Measurements from ENCODE around the gene HIVEP3. TPM values are rescaled to one million over a fixed set of nuclear protein-coding genes. Genes with fewer than 3 reads are reported as not detected.

HIVEP3 gene
- total RNA-seq, 1 donor from 2014 or later: 3.6 TPM

DNA sequence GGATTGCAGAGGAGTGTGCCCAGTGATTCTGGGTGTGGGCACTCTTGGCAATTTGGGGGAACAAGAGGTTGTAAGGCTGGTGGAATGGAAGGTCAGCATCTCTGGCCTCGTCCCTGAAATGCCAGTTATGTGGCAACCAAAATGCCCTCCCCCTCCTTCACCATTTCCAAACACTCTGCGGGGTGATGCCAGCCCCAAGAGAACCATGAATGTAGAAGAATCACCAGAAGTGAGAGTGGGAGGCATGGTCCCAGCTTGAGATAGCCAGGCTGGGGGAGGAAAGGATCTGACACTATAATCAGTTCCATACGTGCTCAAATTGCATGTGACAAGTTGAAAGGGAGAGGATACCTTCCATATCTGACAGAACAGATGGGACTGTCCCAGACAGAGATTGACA is 345.5 kb downstream of the HIVEP3 start:
- Mint-ChIP-seq H3K9me3 (ENCODE audit: low read depth) (no peaks in the 10 kb centered on the region), H3K4me3 (ENCODE audit: unreplicated experiment) (no peak overlapping the region), H3K27me3 (ENCODE audit: low read depth) (no peaks in the 10 kb centered on the region), H3K27ac (ENCODE audit: unreplicated experiment) (no peak overlapping the region), H3K36me3 (ENCODE audit: low read depth) (no peaks in the 10 kb centered on the region), H3K4me1 (ENCODE audit: low read depth) (no peaks in the 10 kb centered on the region)
- no peak for DNase-seq (ENCODE audit: low spot score)
- TF ChIP-seq, protein P1, sequence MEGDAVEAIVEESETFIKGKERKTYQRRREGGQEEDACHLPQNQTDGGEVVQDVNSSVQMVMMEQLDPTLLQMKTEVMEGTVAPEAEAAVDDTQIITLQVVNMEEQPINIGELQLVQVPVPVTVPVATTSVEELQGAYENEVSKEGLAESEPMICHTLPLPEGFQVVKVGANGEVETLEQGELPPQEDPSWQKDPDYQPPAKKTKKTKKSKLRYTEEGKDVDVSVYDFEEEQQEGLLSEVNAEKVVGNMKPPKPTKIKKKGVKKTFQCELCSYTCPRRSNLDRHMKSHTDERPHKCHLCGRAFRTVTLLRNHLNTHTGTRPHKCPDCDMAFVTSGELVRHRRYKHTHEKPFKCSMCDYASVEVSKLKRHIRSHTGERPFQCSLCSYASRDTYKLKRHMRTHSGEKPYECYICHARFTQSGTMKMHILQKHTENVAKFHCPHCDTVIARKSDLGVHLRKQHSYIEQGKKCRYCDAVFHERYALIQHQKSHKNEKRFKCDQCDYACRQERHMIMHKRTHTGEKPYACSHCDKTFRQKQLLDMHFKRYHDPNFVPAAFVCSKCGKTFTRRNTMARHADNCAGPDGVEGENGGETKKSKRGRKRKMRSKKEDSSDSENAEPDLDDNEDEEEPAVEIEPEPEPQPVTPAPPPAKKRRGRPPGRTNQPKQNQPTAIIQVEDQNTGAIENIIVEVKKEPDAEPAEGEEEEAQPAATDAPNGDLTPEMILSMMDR (IDR thresholded peaks at IDR 0.05): no peak

DNA sequence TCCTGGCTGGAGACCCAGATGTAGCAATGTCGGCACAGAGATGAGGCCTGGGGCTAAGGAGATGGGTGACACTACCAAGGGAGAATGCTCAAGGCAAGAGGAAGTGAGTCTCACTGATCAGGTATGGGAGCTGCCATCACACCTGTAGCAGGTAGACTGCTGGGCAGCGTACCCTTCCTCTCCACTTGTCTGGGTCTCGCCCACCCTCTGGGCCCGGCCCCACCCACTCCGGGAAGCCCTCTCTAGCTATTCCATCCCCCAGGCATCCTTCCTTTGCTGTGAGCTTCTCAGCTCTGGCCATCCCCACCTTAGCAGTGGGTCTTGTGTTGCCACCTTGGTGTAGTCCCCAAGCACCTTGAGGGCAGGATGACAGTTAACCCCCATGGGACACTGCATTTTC is 346.5 kb downstream of the HIVEP3 start:
- no peaks in the 10 kb centered on the region for H3K9me3 Mint-ChIP-seq (ENCODE audit: low read depth)
- H3K4me3 Mint-ChIP-seq (ENCODE audit: unreplicated experiment): no peak overlapping the region
- no peaks in the 10 kb centered on the region for H3K27me3 Mint-ChIP-seq (ENCODE audit: low read depth)
- no peaks in the 10 kb centered on the region for H3K36me3 Mint-ChIP-seq (ENCODE audit: low read depth)
- TF ChIP-seq, protein P1 (IDR thresholded peaks at IDR 0.05): no peak
- no peaks in the 10 kb centered on the region for H3K4me1 Mint-ChIP-seq (ENCODE audit: low read depth)
- H3K27ac Mint-ChIP-seq (ENCODE audit: unreplicated experiment): no peak overlapping the region
- DNase-seq (ENCODE audit: low spot score): no peak

DNA sequence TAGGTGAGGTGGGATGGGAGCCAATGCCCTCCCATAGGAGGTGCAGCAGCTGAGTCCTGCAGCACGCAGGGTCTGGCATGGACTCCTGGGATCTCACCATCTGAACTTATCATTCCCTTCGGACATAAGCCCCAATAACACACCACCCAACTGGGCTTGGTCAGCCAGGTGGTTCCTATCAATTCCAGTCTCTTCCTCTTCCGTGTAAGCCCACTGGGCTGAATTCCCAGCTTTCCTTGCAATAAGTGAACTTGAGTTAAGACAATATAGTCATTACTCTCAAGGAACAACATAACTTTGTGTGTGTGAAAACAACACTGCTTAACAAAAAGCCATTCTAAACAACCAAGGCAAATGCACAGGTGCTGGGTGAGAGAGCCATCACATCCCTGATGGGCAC is 347.7 kb downstream of the HIVEP3 start:
- DNase-seq (ENCODE audit: low spot score): no peak
- TF ChIP-seq, protein P1 (IDR thresholded peaks at IDR 0.05): no peak
- H3K36me3 Mint-ChIP-seq (ENCODE audit: low read depth): peaks cover 2% of the 10 kb centered on the region
- no peak overlapping the region for H3K27ac Mint-ChIP-seq (ENCODE audit: unreplicated experiment)
- H3K4me3 Mint-ChIP-seq (ENCODE audit: unreplicated experiment): no peak overlapping the region
- no peaks in the 10 kb centered on the region for H3K4me1 Mint-ChIP-seq (ENCODE audit: low read depth)
- no peaks in the 10 kb centered on the region for H3K27me3 Mint-ChIP-seq (ENCODE audit: low read depth)
- no peaks in the 10 kb centered on the region for H3K9me3 Mint-ChIP-seq (ENCODE audit: low read depth)

DNA sequence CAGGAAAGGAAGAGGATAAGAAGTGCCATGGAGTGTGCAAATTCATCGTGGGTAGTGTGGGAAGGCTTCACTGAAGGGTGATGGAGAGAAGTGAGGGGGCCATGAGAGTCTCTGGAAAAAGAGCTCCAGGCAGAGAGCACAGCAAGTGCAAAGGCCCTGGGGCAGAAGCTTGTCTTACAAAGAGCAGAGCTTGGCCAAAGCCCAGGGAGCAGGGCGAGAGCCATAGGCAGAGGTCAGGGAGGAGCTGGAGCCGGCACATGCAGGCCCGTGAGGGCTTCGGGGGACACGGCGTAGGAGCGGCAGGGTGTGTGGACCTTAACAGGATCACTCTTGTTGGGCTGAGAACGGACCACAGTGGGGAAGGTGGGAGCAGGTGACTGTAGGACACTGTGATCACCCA is 350.5 kb downstream of the HIVEP3 start:
- Mint-ChIP-seq H3K4me1 (ENCODE audit: low read depth) (no peaks in the 10 kb centered on the region), H3K4me3 (ENCODE audit: unreplicated experiment) (no peak overlapping the region), H3K36me3 (ENCODE audit: low read depth) (peaks cover 3% of the 10 kb centered on the region), H3K27me3 (ENCODE audit: low read depth) (peaks cover 4% of the 10 kb centered on the region), H3K9me3 (ENCODE audit: low read depth) (no peaks in the 10 kb centered on the region), H3K27ac (ENCODE audit: unreplicated experiment) (no peak overlapping the region)
- DNase-seq (ENCODE audit: low spot score): no peak
- TF ChIP-seq, protein P1 (IDR thresholded peaks at IDR 0.05): no peak

DNA sequence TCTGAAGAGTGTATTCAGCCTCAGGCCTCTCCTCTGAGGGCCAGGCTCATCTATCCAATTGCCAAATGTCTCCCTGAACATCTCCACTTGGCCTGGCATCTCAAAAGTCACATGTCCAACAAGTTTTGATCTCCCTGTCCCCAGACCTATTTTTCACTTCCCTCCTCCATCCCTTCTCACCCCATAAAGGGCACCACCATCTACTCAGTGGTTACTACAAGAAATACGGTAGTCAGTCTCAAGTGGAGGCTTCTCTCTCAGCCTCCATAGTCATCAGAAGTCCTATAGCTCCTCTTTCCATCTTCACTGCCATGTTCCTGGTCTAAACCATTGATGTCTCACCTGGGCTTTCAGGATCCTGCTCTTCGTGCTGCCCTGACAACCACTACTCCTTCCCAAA is 351.8 kb downstream of the HIVEP3 start:
- no peaks in the 10 kb centered on the region for H3K4me1 Mint-ChIP-seq (ENCODE audit: low read depth)
- no peak for DNase-seq (ENCODE audit: low spot score)
- TF ChIP-seq, protein P1 (IDR thresholded peaks at IDR 0.05): no peak
- no peak overlapping the region for H3K27ac Mint-ChIP-seq (ENCODE audit: unreplicated experiment)
- H3K4me3 Mint-ChIP-seq (ENCODE audit: unreplicated experiment): no peak overlapping the region
- peaks cover 4% of the 10 kb centered on the region for H3K27me3 Mint-ChIP-seq (ENCODE audit: low read depth)
- H3K9me3 Mint-ChIP-seq (ENCODE audit: low read depth): no peaks in the 10 kb centered on the region
- H3K36me3 Mint-ChIP-seq (ENCODE audit: low read depth): peaks cover 3% of the 10 kb centered on the region

Measured in chondrocyte (in vitro differentiated cells).